22Rv1 (cell line): ENCODE results near the gene KIF11.

Experiments used
- H3K27ac ChIP-seq: fragments of 450-650 bp; 2 replicates; pipeline ENCODE4 v1.5.1; 2017
- ZFX ChIP-seq: fragments of 450-650 bp; IDR thresholded peaks from 2 replicates; pipeline ENCODE4 v1.6.1; 2017; ENCODE audit warnings: antibody characterized with exemption, borderline replicate concordance
- TF ChIP-seq, protein P1 (sequence below): fragments of 450-650 bp; IDR thresholded peaks from 2 replicates; pipeline ENCODE4 v1.5.1; 2017; ENCODE audit warnings: mild to moderate bottlenecking

KIF11 gene

DNA sequence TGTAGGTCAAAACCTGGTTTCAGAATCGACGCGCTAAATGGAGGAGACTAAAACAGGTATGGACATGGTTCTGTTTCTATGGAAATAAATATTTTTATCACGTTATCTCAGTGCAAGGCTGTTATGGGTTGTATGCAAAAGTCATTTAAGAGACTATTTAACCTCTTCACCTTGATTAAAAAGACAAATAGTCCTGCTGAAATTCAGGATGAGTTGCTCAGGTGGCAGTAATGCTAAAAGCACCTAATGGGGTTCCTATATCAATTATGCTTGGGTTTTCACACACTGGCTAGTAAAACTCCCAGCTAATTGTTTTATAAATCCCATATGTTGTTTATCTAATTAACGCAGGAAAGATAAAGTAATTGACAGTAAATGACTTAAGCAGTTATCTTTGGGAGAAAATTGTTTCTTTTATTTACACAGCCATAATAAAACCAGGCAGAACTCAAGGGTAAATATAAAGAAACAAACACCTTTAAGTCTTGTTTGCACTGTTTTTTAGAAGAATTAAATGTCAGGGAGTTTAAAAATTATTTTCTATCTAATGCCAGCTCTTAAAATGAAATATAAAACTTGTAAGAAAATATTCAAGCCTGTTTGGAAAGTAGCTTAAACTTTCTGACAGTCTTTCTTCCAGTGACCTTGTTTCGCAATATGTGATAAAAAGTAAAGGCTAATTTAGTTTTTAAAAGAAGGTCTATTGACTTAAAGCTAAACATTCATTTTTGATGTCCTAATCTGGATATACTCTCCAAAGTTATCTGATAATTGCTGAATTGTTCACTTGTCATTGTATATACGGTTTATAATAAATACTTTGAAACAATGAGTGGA, 100.0 kb downstream of the KIF11 start:
- TF ChIP-seq, protein P1, sequence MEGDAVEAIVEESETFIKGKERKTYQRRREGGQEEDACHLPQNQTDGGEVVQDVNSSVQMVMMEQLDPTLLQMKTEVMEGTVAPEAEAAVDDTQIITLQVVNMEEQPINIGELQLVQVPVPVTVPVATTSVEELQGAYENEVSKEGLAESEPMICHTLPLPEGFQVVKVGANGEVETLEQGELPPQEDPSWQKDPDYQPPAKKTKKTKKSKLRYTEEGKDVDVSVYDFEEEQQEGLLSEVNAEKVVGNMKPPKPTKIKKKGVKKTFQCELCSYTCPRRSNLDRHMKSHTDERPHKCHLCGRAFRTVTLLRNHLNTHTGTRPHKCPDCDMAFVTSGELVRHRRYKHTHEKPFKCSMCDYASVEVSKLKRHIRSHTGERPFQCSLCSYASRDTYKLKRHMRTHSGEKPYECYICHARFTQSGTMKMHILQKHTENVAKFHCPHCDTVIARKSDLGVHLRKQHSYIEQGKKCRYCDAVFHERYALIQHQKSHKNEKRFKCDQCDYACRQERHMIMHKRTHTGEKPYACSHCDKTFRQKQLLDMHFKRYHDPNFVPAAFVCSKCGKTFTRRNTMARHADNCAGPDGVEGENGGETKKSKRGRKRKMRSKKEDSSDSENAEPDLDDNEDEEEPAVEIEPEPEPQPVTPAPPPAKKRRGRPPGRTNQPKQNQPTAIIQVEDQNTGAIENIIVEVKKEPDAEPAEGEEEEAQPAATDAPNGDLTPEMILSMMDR, result no peak
- TF ChIP-seq ZFX, result no peak

DNA sequence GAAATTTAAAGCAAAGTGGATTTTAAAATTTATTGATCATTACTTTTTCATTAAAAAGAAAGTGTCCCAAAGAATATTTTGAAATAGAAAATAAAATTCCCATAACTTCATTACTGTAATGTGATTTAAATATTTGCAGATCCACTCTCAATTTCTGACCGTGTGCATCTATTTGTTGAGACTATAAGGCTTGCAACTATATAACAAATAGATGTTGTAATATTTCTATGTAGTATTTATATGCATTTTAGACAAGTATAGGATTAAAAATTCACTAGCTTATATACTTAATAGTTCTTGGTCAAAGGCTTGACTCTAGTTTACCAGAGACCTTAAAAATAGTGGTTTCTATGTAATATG, 100.6 kb downstream of the KIF11 start:
- no peak for TF ChIP-seq ZFX
- TF ChIP-seq, protein P1, result no peak
- no peak overlapping the region for H3K27ac ChIP-seq

More for the DNA sequence above, 100.0 kb downstream of the KIF11 start:
- no peak overlapping the region for H3K27ac ChIP-seq

DNA sequence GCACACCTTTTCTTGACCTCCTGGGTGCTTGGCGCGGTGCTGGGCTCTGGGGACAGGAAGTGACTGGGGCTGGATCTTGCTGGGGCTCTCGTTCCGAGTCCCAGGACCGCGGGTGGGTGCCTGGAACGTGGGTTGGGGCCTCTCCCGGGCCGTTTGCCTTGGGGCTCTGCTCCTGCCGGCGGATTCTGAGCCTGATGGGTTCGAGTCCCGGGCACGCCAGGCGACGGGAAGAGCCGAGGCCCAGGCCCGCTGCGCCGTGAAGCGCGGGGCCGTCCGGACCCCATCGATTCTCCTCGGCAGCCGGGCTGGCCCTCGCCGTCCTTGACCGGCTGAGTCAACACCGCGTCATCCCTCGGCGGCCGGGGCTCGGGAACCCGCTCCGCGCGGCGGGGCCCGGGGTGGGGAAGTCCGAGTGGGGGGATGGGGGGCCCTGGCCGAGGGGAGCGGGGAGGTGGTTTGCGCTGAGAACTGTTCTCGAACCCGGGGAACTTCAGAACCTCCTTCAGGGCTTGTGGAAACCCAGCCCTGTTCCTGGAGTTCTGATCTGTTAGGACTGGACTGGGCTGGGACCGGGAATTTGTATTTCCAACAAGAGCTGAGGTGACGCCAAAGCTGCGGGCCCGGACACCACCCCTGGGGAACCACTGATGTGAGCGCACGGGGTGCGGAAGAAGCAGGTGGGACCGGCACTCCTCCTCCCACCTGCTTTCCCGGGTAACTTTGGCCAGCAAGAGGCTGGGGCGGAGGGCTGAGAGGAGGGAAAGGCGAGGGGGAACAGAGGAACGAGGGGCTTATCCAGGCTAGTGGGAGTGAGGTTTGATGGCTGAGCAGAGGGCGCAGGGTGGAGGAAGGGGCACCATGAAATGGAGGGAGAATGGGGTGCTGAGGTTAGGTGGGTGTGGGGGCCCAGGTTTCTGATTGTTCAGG, 103.0 kb downstream of the KIF11 start:
- TF ChIP-seq, protein P1, result no peak
- no peak for TF ChIP-seq ZFX
- no peak overlapping the region for H3K27ac ChIP-seq

DNA sequence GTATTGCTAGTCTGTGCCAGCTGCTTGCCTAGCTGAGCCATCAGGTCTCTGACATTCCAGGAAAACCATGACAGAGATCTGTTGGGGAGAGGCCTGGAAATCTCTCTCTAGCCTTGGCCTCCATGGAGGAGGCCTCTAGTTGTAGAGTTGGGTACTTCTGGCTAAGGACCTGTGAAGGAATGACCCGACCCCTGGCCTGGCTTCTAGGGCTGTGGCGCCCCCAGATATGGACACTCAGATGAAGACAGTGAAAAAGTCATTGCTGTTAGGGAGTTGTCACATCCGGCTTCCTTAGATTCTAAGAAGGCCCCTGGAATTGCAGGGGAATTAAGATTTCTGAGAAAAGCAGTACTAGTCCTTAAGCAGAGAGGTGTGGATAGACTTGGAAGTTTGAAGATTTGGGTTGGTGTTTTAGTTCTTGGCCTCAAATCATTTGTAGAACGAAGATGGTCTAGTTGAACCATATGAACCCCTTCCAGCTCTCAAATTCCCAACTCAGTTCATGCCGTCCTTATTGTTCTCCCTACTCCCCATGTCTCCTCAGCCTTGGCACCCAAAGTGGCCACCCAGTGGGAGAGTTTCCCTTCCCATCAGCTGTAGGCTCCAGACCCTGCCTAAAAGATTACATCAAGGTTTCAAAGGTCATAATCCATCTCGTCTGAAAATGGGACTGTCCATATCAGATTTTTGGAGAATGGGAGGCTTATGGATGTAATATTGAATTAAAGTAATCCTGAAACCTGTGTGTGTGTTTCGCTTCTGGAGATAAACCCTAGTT, 103.9 kb downstream of the KIF11 start:
- H3K27ac ChIP-seq, result no peak overlapping the region
- TF ChIP-seq, protein P1, result no peak
- no peak for TF ChIP-seq ZFX

DNA sequence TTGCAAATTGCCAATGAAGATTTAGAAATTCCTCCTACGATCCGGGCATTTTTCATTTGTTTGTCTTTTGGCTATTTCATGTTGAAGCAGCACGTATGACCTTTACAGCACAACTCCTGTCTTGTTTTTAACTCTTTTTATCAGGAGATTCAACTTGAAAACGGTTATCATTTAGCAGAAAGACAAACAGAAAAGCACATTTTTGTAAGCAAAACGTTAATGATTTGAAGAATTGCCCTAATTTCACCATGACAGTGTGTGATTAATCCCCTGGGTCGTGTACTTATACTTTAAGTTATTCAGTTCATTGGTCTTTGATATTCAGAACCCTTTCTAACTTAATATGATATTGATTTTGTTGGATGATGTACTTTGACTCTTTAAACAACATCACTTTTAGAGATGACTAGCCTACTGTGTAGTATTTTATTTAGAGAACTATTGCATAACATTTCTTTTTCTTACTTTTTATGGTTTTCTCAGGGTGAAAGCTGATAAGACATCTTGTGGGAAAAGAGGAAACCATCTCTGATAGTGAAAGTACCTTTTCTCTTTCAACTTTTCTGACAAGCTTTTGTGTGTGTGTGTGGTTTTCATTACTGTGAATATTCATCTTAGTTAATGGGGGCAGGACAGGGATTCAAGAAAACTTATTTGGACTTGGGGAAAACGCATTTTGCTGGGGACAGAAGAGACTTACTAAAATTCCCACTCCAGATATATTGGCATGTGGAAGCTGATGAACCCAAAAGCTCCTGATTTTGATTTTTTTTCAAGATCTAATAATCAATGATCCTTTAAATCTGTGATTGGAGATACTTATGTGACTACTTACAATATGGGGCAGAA, 105.0 kb downstream of the KIF11 start:
- H3K27ac ChIP-seq, result no peak overlapping the region
- no peak for TF ChIP-seq ZFX
- TF ChIP-seq, protein P1, result no peak

DNA sequence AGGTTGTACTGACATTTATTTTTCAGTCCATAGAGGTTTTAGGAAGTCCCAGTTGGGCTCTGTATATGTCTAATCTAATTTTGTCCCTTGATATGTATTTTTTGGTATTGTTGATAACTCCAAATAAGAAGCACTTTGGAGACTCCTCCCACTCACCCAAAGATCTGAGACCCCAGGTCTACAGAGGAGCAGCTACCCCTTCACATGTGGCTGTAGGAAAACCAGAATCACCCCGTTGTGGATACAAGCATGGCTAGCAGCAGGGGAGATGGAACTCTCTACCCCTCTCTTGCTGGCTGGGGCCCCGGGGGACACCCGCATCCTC, 106.2 kb downstream of the KIF11 start:
- TF ChIP-seq, protein P1, result no peak
- TF ChIP-seq ZFX, result no peak
- H3K27ac ChIP-seq, result no peak overlapping the region
